GM18520 (cell line): ENCODE results near the gene CTSC.

Experiments used
- ATAC-seq: cut with Tn5 transposase; IDR thresholded peaks from one replicate; pipeline ENCODE4 v1.9.1; 2021; ENCODE audit not compliant: unreplicated experiment

CTSC gene

DNA sequence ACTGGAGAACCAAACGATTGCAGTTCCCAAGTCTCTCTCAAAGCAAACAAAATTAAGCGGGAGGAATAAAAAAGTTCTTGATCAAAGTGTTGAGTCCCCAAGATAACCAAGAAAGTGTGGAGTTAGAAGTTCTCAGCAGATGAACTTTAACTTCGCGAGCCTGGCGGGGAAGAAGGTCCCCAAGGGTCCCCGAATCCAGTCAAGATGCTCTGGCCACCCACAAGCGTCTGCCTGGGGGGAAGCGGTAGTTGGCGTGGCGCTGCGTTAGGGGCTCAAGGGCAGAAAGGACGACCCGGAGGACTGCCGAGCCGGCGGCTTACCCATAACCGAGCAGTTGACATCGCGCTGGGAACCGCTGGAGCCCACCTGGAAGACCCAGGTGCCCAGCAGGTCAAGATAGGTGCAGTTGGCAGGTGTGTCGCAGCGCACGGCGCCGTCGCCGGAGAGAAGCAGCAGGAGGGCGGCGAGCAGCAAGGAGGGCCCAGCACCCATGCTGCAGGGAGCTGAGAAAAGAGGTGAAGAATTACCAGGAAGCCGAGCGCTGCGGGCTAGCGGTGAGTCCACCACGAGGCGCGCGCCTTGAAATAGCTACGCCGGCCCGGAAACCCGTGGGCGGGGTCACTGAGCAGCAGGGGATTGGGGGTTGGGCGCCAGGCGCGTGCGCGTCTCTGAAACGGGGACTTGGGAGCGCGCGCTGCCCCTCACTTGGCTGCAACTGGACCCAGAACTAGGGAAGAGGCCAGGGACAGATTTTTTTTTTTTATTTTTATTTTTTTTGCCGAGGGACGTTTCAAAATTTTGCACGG is at the start of gene CTSC:
Gene CTSC (minus strand): TSS at position 556 of the 806 bp plus-strand sequence. CDS start 64 bp downstream, at position 492.
- peak; percentile 86 for ATAC-seq

DNA sequence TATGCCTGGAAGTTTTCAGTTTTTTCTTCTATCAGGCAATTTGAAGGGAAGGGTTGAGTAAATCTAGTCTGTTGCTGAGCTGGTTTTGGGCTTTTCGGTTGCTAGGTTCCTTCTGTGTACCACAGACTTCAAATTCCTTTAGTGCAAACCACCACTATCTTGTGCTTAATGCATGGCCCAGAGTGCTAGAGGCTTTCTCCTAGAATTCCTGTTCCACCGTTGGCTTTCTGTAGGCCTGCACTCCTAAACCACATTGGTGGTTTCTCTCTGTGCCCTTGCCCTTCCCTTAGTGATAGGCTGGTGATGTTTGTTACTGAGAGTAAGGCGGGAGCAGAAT is 47.1 kb upstream of the CTSC start:
- no peak for ATAC-seq

- no peak for ATAC-seq
These were observed 46.6 kb upstream of the CTSC start for GRCh38 chr11:88384004-88384668.

GRCh38 chr11:88383447-88383846 is 45.9 kb upstream of the CTSC start:
- no peak for ATAC-seq

DNA sequence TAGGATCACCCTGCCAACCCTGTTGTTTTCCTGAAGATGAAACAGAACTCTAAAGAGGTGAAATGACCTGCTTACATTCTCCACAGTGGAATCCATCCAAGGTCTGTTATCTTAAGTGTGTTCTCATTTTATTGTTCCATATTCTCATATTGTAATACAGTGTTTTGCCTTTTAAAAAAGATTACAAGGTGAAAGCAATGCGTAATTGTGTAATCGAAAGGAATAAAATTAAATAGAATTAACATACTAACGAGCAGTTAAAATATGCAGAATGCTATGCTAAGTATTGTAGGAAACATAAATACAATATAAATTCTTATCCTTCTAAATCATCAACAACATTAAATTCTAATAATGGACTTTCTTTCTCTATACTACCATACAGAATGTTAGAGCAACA is 41.6 kb upstream of the CTSC start:
- ATAC-seq = no peak

DNA sequence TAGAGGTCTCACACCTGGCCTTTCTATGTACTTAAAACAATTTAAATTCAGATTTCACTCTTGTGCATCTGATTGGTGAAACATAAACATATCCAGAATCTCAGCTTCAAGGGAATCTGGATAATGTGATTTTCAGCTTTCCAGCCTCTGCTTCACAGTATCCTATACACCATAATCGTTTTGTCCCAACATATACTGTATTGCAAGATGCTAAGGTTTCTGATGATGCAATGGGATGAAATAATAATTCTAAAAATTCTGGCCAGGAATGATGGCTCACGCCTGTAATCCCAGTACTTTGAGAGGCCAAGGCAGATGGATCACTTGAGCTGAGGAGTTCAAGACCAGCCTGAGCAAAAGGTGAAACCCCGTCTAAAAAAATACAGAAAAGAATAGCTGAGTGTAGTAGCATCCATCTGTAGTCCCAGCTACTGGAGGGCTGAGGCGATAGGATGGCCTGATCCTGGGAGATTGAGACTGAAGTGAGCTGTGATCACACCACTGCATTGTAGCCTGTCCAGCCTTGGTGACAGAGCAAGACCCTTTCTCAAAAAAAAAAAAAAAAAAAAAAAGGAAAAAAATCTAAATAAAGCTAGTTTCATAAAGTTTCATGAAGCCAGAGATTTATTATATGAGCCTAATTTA is 41.0 kb upstream of the CTSC start:
- no peak for ATAC-seq

DNA sequence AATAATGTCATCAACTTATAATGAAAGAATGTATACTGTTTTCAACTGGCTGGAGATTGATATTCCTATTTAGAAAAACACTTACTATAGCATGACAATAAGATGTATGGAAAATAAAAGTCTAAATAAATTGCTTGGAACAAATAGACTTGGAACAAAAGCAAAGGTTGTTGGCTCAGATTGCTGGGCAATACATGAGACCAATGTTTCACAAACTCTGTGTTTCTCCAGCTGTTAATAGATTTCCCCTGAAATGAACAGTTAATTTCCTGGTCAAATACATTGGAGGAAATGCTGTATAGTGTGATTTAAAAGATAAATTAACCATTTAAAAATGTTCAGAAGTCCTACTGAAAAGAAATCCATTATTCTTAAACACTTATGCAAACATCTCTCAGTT is 40.1 kb upstream of the CTSC start:
- ATAC-seq = no peak

- ATAC-seq = no peak
These were observed 39.6 kb upstream of the CTSC start for GRCh38 chr11:88377144-88377543.

DNA sequence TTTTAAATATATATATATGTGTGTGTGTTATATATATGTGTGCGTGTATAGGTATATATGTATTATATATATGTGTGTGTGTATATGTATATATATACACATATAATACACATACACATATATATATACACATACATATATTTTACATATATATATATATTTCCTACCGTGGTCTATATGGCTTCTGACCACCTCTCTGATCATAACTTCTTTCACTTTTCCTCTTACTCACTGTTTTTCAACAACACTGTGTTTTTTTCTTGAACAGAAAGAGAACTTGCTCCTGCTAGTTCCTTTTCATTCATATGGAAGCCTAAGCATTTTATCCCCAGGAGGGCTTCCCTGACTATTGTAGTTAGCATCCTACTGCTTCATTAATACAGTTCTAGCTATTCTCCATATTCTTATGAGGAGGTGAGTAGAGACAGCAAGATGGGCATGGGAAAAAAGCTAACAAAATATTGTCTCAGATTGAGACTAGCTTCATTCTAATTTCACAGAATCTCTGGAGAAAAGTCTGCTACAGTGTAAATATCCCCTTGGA is 38.5 kb upstream of the CTSC start:
- no peak for ATAC-seq

DNA sequence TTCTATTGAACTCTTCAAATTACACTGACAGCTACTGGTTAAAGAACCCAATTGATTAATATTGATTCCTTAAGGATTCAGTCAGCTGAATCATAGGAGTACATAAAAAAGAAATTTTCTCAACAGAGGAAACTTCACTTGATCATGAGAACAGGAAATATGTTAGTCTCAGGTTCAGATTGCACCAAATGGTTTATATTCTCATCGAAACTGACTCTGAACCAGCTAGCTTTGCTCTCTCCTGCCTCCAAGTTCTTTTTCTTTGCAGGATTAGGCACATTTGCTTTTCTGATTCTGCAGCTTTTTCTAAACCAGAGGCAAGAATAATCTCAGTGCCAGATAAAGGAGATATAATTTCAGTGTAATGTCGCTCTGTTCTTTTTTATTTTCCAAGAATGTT is 33.2 kb upstream of the CTSC start:
- ATAC-seq = no peak

- no peak for ATAC-seq
These were observed 29.8 kb upstream of the CTSC start for GRCh38 chr11:88367310-88367709.

DNA sequence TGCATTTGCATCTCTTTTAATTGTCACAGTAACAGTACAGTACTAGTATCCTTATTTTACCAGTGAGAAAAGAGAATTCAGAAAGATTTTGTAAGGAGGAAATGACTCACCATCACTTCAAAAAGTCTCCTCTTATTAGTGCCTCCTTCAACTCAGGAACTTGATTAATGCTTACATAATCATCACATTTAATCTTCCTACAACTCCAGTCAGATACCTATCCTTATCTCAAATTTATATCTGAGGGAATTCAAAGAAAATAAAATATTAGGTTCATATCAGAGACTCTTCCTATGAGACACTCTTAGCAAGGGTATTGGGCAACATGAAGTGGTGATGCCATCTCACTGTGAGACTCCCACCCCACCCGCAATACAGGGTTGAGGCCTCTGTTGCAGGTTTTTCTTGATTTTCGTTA is 26.1 kb upstream of the CTSC start:
- no peak for ATAC-seq

GRCh38 chr11:88363004-88363403 is 25.5 kb upstream of the CTSC start:
- no peak for ATAC-seq

DNA sequence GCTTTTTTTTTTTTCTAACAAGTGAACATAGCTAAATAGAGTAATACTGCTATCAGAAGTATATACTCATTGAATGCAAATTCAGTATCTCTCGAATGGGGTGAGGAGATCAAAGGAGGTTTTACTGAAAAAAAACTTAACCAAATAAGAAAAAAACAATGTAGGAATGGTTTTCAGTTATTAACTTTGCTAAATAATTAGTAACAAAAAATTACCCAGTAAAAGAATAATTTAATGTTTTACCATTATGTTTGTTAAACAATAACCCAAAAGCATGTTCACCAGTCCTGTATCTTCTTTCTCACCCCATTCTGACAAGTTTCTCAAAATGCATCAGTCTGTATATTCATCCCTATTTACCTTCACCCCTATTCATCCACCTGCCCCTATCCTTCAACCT is 22.6 kb upstream of the CTSC start:
- ATAC-seq = no peak

DNA sequence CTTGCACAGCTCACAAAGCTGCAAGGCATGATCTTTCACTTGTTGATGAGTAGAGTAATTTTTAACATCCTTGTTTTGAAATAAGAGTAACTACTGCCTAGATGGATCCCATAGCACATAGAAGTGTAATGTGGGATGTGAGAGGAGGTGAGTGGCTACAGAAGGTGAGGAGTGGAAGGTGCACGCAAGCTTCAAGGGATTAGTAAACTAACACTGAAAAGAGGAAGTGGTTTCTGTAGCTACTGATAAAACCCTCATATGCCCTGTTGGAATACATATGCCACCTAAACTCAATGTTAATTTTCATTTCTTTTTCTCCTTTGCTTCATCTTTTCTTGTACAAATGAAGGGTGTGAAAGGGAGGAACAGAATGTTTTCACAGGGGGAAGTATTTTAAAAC is 22.0 kb upstream of the CTSC start:
- ATAC-seq = peak; percentile 46

DNA sequence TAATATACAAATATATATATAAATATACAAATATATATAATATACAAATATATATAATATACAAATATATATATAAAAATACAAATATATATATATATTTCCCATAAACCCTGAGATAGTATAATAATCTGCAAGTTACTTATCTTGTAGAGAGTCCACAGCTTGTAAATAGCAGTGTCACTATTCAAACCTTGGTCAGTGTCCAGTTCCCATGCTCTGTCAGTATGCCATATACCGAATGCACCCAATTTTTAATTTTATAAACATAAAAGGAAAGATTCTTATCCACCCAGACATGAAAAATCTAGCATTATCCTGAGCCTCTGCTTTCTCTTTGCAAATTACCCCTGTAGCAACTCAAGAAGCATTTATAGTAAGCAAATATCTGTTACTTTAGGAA is 21.6 kb upstream of the CTSC start:
- no peak for ATAC-seq

- no peak for ATAC-seq
These were observed 20.5 kb upstream of the CTSC start for GRCh38 chr11:88358040-88358431.

DNA sequence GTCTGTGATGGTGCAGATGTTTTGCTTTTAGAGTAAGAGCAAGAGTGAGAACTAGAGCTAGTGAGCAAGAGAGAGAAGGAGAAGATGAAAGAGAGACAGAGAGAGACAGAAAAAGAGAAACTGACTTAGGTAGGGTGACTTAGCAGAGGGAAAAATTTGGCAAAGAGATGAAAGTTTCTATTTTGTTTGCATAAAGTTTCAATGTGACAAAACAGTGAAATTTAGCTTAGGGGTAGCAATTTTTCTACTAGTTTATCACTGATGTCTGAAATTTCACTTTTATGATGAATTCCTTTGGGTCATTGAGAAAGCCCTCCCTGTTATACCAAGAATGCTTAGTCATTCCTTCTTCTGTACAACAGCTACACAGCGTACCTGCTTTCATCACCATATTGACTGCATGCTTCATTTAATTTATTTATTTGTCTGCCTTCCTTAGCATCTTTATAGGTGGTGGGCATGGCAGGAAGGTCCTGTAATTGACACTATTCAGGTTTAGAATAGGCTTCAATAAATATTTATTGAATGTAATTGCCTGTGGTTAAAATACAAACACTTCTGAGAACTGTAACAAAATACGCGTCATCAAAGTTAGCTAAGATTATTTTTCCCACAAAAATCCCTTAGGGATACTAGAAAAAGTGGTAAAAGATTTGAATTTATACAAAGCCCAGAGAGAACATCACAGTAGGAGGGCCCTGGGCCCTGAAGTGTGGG is 19.9 kb upstream of the CTSC start:
- ATAC-seq = peak; percentile 46

DNA sequence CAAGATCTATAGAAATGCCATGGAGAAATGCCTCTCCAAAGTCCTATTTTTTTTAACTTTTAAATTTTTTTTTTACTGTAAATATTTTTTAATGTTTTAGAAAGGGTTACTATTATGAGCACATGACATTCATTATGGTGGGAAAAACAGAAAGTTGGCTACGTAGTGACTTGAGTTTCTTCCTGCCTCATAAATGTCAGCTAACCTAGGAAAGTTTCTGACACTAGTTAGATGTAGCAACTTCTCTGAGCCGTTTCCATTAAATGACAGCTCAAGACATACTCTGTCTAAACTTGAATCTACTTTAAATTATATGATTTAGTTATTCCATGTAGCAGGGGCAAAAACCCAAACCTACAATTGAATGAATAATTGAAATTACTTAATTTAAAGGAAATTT is 18.4 kb upstream of the CTSC start:
- ATAC-seq = no peak

- ATAC-seq = peak; percentile 28
These were observed 17.4 kb upstream of the CTSC start for GRCh38 chr11:88354912-88355311.

- ATAC-seq = peak; percentile 32
These were observed 16.4 kb upstream of the CTSC start for GRCh38 chr11:88353835-88354496.
